ENCODE measurements around the gene MORC2.

The MORC2 gene

DNA sequence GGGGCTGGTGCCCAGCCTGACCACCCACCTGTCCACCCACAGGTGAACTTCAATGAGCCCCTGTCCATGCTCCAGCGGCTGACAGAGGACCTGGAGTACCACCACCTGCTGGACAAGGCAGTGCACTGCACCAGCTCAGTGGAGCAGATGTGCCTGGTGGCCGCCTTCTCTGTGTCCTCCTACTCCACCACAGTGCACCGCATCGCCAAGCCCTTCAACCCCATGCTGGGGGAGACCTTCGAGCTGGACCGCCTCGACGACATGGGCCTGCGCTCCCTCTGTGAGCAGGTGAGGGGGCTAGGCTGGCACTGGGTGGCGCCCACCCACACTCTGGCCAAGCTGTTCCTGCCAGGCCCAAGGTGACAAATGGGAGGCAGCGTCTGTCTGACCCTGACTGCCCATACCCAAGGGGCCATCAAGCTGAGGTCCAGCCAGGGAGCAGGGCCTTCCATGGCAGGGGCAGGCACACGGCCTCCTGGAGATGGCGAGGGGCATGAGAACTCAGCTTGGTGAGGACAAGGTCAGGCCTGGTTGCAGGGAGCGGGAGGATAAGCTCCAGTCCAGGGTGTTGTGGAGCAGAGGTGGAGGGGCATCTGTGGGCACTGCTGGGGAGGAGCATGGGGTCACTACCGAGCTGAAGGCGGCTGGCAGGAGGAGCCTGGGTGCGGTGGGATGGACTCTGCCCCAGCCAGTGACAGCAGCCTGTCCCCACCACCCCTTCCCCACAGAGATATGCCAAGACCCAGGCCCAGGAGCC lies 77.7 kb downstream of the MORC2 start:
- TF ChIP-seq EZH2 (IDR thresholded peaks at IDR 0.05; ENCODE audit: borderline replicate concordance, low read depth, low read length, severe bottlenecking): no peak
- TF ChIP-seq, protein P1, sequence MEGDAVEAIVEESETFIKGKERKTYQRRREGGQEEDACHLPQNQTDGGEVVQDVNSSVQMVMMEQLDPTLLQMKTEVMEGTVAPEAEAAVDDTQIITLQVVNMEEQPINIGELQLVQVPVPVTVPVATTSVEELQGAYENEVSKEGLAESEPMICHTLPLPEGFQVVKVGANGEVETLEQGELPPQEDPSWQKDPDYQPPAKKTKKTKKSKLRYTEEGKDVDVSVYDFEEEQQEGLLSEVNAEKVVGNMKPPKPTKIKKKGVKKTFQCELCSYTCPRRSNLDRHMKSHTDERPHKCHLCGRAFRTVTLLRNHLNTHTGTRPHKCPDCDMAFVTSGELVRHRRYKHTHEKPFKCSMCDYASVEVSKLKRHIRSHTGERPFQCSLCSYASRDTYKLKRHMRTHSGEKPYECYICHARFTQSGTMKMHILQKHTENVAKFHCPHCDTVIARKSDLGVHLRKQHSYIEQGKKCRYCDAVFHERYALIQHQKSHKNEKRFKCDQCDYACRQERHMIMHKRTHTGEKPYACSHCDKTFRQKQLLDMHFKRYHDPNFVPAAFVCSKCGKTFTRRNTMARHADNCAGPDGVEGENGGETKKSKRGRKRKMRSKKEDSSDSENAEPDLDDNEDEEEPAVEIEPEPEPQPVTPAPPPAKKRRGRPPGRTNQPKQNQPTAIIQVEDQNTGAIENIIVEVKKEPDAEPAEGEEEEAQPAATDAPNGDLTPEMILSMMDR (IDR thresholded peaks at IDR 0.05; ENCODE audit: borderline replicate concordance, extremely low read depth, low read length, poor library complexity, severe bottlenecking): peak; percentile 85
- H3K4me2 ChIP-seq (ENCODE audit: insufficient read depth, low read length): no peak overlapping the region
- H2AFZ ChIP-seq (ENCODE audit: low read depth, low read length): no peak overlapping the region
- DNase-seq (peak; percentile 34), ATAC-seq (ENCODE audit: insufficient read depth, low read depth) (peak; percentile 68; the same call in 2 of the 3 replicates)
- H3K36me3 ChIP-seq (ENCODE audit: insufficient read depth, low read length): no peaks in the 10 kb centered on the region
- no peaks in the 10 kb centered on the region for H3K79me2 ChIP-seq (ENCODE audit: insufficient read depth, low read length)
- H3K27ac ChIP-seq (ENCODE audit: low read length): no peak overlapping the region
- H3K27me3 ChIP-seq (ENCODE audit: insufficient read depth, low read length, poor library complexity): peaks cover 11% of the 10 kb centered on the region
- no peak overlapping the region for H3K9ac ChIP-seq (ENCODE audit: low read depth, low read length)
- peaks cover 3% of the 10 kb centered on the region; the same call in 1 of the 2 replicates for H4K20me1 ChIP-seq (ENCODE audit: insufficient read depth, low read length)
- no peak overlapping the region for H3K4me3 ChIP-seq (ENCODE audit: low read depth in 1 of 2, low read length in 2 of 2)
- no peaks in the 10 kb centered on the region; the same call in 1 of the 2 replicates for H3K4me1 ChIP-seq (ENCODE audit: insufficient read depth, low read length)
- H3K9me3 ChIP-seq (ENCODE audit: insufficient read depth, low read length, severe bottlenecking): no peaks in the 10 kb centered on the region

DNA sequence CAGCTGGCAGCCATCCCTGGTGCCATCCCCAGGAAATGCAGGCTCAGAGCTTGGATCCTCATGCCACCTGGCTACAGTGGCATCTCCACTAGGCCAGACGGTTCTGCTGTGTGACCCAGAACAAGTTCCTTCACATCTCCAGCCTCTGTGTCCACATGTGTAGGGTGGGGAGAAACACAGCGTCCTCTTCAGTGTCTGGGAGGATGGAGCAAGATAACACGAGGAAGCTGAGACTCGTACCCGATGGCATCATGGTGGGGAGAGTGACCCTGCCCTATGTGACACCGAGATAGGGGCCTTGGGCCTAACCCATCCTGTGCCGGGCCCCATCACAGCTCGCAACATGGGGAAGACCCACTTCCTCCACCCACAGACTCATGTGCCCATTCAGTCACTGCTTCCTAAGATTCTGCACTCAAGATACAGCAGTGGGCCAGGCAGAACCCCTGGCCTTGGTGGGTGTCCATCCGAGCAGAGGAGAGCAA lies 78.5 kb downstream of the MORC2 start:
- no peaks in the 10 kb centered on the region for H3K36me3 ChIP-seq (ENCODE audit: insufficient read depth, low read length)
- ATAC-seq (ENCODE audit: insufficient read depth, low read depth) (no peak), DNase-seq (no peak)
- H3K4me2 ChIP-seq (ENCODE audit: insufficient read depth, low read length): no peak overlapping the region
- peaks cover 11% of the 10 kb centered on the region for H3K27me3 ChIP-seq (ENCODE audit: insufficient read depth, low read length, poor library complexity)
- no peak overlapping the region for H3K4me3 ChIP-seq (ENCODE audit: low read depth in 1 of 2, low read length in 2 of 2)
- no peak overlapping the region for H2AFZ ChIP-seq (ENCODE audit: low read depth, low read length)
- peaks cover 3% of the 10 kb centered on the region; the same call in 1 of the 2 replicates for H4K20me1 ChIP-seq (ENCODE audit: insufficient read depth, low read length)
- H3K79me2 ChIP-seq (ENCODE audit: insufficient read depth, low read length): no peaks in the 10 kb centered on the region
- TF ChIP-seq, protein P1 (IDR thresholded peaks at IDR 0.05; ENCODE audit: borderline replicate concordance, extremely low read depth, low read length, poor library complexity, severe bottlenecking): no peak
- TF ChIP-seq EZH2 (IDR thresholded peaks at IDR 0.05; ENCODE audit: borderline replicate concordance, low read depth, low read length, severe bottlenecking): no peak
- no peaks in the 10 kb centered on the region for H3K9me3 ChIP-seq (ENCODE audit: insufficient read depth, low read length, severe bottlenecking)
- H3K27ac ChIP-seq (ENCODE audit: low read length): no peak overlapping the region
- H3K4me1 ChIP-seq (ENCODE audit: insufficient read depth, low read length): no peaks in the 10 kb centered on the region; the same call in 1 of the 2 replicates
- H3K9ac ChIP-seq (ENCODE audit: low read depth, low read length): no peak overlapping the region

DNA sequence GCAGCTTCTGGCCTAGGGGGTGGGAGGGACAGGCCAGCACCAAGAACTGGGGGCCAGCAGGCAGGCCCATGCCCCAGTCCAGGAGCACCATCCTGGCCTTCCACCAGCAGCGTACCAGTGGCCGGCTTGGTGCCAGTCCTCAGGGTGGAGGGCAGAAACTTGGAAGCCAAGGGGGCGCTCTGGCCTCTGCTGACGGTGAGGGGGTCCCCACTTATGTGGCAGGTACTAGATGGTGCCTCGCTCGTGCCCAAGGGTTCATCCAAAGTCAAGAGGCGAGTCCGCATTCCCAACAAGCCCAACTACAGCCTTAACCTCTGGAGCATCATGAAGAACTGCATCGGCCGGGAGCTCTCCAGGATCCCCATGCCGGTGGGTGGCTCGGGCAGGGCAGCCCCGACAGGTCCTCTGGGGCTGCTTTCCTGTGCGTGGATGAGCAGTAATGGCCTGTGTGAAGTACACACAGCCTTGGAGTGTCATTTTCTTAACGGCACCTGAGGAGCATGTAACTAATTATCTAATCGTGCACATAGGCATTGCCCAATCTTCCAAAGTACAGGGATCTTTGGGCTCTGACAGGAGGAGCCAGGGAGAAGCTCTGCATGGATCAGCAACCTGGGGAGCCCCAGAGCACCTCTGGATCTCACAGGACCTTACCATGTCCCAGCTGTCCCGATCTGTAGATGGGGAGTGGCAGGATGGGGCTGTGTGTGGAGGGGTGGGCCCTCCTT lies 79.1 kb downstream of the MORC2 start:
- no peak overlapping the region for H3K27ac ChIP-seq (ENCODE audit: low read length)
- peaks cover 5% of the 10 kb centered on the region; the same call in 1 of the 2 replicates for H4K20me1 ChIP-seq (ENCODE audit: insufficient read depth, low read length)
- no peak overlapping the region for H2AFZ ChIP-seq (ENCODE audit: low read depth, low read length)
- H3K79me2 ChIP-seq (ENCODE audit: insufficient read depth, low read length): no peaks in the 10 kb centered on the region
- H3K4me2 ChIP-seq (ENCODE audit: insufficient read depth, low read length): no peak overlapping the region
- peaks cover 8% of the 10 kb centered on the region for H3K27me3 ChIP-seq (ENCODE audit: insufficient read depth, low read length, poor library complexity)
- ATAC-seq (ENCODE audit: insufficient read depth, low read depth) (no peak), DNase-seq (no peak)
- no peak for TF ChIP-seq EZH2 (IDR thresholded peaks at IDR 0.05; ENCODE audit: borderline replicate concordance, low read depth, low read length, severe bottlenecking)
- TF ChIP-seq, protein P1 (IDR thresholded peaks at IDR 0.05; ENCODE audit: borderline replicate concordance, extremely low read depth, low read length, poor library complexity, severe bottlenecking): no peak
- no peaks in the 10 kb centered on the region for H3K9me3 ChIP-seq (ENCODE audit: insufficient read depth, low read length, severe bottlenecking)
- H3K36me3 ChIP-seq (ENCODE audit: insufficient read depth, low read length): no peaks in the 10 kb centered on the region
- H3K4me1 ChIP-seq (ENCODE audit: insufficient read depth, low read length): no peaks in the 10 kb centered on the region; the same call in 1 of the 2 replicates
- no peak overlapping the region for H3K9ac ChIP-seq (ENCODE audit: low read depth, low read length)
- no peak overlapping the region for H3K4me3 ChIP-seq (ENCODE audit: low read depth in 1 of 2, low read length in 2 of 2)

Measured in DND-41 (cell line).